HG02884 (cell line): ENCODE measurements around the gene SLC20A1.
A peak's percentile ranks its signal among the peaks of the same experiment; 100 is the strongest.

Experiments
- ATAC-seq: cut with Tn5 transposase; IDR thresholded peaks from one replicate; pipeline ENCODE4 v1.9.1; 2021; ENCODE audit warnings: mild to moderate bottlenecking, moderate library complexity; ENCODE audit not compliant: unreplicated experiment

The SLC20A1 gene

DNA sequence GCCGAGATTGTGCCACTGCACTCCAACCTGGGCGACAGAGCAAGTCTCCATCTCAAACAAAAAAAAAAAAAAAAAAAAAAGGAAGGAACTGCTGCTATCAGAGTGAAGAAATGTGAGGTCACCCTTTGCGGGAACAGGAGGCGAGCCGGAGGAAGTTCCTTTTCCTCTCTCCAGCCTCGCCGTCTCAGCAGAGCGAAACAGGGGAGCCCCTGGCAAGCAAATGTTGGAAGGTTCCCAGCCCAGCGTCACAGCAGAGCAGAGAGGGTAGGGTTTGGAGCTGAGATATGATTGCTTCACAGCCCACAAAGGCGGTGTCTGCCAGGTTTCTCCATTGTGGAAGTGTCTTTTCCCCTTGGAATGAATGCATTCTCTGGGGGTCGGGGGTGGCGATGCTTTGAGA is 28.5 kb downstream of the SLC20A1 start:
- ATAC-seq: no peak

DNA sequence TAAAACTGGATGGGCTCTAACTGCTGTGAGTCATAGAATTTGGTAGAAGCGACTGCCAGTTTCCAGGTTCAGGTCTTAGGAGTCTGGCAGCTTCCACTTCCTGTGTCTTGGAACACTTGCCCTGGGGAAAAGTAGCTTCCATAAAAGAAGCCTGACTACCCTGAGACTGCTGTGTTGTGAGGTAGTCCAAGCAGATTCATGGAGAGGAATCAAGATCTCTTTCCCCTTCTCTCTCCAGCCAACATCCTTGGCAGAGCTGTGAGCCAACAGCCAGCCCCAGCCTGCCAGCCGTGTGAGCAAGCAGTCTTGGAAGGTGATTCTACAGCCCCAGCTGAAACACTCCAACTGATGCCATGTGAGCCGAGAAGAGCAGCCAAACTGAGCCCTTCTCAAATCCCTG is 33.7 kb downstream of the SLC20A1 start:
- ATAC-seq: no peak

GRCh38 chr2:112680666-112681101 is 34.9 kb downstream of the SLC20A1 start:
- ATAC-seq: no peak

DNA sequence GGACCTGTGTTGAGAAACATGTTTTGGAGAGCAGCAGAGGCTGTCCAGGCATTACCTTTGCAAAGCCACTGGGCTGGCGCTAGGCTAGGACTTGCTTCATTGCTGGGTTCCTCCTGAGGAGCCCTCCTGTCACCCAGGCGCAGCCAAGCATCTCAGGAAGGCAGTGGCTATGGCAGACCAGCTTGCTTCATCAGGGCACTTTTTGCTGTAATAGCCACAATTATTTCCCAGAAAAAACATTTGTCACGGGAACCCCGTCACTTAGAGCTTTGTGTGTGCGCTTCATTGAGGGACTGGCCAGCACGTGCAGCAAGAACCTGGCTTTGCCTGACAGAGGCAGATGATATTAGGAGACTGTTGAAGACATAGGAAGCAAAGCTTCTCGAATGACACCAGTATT is 36.4 kb downstream of the SLC20A1 start:
- ATAC-seq: no peak

GRCh38 chr2:112683550-112684414 is 38.0 kb downstream of the SLC20A1 start:
- no peak for ATAC-seq

DNA sequence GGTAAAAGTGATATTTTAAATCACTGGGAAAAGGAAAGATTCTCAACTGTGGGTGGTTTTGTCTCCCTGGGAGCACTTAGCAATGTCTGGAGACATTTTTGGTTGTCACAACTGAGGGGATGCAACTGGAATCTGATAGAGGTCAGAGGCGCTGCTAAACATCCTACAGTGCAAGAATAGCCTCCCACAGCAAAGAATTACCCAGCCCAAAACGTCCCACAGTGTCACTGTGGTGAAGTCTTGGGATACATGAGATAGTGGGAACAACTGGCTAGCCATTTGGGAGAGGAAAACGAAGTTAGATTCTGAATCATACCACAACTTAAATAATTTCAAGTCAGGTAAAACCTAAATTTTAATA is 38.7 kb downstream of the SLC20A1 start:
- ATAC-seq: no peak

- no peak for ATAC-seq
Measured at GRCh38 chr2:112685271-112685884, 39.6 kb downstream of the SLC20A1 start.

DNA sequence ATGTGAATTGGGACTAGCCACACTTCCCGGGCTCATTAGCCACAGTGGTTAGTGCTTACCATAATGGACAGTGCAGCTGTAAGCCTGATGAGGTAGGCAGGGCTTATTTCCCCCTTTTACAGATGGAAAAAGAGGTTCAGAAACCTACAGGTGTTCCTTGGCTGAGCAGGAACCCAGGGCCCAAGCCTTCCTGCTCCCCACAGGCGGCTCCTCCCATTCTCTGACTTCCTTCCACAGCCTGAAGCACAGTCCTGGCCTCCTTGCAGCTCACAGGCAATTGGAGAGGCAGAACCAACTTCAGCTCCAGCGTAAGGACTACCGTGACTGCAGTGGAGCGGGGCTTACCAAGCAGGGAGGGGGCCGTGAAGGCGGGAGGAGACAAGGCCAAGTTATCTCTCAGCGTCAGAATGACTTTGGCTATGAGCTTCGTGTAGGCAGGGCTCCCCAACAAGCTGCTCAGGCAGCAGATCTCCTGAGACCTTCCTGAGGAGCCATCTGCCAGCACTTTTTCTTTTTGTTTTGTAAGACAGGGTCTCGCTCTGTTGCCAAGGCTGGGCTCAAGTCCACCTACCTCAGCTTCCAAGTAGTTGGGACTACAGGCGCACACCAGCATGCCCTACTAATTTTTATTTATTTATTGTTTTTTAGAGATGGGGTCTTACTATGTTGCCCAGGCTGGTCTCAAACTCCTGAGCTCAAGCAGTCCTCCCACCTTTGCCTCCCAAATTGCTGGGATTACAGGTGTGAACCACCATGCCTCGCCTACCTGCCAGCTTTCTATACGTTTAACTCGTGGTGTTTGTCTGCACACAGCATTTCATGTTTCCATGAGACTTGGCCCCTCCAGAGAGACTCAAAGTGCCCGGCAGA is 40.8 kb downstream of the SLC20A1 start:
- no peak for ATAC-seq

GRCh38 chr2:112687522-112687921 is 41.8 kb downstream of the SLC20A1 start:
- no peak for ATAC-seq

GRCh38 chr2:112688086-112688880 is 42.5 kb downstream of the SLC20A1 start:
- ATAC-seq: no peak

- no peak for ATAC-seq
Measured at GRCh38 chr2:112690853-112691401, 45.2 kb downstream of the SLC20A1 start.

GRCh38 chr2:112691881-112692281 is 46.1 kb downstream of the SLC20A1 start:
- ATAC-seq: no peak

GRCh38 chr2:112692495-112692911 is 46.8 kb downstream of the SLC20A1 start:
- ATAC-seq: peak; percentile 72

DNA sequence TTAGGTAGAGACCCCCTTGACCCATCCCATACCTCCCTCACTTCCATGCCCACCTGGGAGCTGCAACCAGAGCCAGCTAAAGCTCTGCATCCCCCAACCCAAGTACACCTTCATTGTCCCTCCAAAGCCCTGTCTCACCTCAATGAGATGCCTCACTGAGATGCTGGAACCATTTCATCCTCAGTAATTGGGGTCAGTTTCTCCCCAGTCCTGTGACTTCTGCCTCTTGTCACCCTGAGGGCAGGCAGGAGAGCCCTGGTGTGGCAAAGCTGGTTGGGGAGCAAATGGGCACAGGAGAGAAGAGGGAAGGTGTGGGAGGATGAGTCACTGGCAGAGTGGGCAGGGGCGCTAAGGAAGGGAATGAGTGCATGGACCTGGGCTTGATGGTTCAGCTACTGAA is 47.2 kb downstream of the SLC20A1 start:
- no peak for ATAC-seq

DNA sequence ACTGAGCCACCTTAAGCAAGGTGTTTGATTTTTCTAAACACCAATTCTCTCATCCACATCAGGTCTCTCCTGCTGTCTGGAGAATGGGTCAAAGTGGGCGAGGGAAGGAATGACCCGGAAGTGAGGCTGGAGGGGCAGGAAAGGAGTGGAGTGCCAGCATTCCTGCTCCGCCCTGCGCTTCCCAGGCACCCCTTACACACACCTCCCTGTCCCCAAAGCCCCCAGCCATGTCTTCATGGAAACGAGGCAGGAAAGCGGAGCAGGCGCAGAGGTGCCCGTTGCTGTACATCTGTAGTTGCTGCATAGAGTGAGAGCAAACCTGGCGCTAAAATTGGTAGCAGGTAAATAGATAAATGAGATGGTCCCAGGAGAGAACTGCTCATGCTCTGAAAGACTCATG is 47.9 kb downstream of the SLC20A1 start:
- no peak for ATAC-seq

DNA sequence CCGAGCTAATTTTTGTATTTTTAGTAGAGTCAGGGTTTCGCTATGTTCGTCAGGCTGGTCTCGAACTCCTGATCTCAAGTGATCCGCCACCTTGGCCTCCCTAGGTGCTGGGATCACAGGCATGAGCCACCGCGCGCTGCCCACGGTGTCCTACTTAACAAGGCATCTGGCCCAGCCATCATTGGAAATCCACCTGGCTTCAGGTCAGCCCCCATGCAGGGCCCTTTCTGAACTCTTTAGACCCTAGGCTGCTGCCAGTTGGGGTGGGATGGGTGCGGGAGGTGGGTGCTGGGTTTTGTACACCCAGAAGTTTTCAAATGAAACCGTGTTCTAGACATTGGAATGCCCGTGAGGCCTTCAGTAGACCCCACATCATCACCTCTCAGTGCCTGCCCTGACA is 48.4 kb downstream of the SLC20A1 start:
- ATAC-seq: no peak

DNA sequence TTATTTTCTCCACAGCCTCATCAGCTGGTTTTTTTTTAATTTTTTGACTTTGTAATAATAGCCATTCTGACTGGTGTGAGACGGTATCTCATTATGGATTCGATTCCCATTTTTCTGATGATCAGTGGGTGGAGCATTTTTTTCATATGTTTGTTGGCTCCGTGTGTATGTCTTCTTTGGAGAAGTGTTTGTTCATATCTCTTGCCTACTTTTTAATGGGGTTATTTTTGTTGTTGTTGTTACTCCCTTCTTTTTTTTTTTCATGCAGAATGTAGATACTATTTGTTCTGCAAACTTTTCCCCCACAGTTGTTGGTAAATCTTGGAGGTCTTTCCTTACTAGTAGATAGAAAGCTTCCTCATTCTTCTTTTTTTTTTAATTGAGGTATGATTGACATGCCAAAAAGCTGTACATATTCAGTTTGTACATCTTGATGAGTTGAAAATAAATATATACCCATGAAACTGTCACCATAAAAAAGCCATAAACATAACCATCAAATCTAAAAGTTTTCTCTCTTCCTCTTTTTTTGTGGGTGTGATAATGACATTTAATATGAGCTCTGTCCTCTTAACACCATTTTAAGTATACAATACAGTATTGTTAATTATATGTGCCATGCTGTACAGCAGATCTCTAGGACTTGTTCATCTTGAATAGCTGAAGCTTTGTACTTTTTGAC is 53.2 kb downstream of the SLC20A1 start:
- ATAC-seq: no peak

DNA sequence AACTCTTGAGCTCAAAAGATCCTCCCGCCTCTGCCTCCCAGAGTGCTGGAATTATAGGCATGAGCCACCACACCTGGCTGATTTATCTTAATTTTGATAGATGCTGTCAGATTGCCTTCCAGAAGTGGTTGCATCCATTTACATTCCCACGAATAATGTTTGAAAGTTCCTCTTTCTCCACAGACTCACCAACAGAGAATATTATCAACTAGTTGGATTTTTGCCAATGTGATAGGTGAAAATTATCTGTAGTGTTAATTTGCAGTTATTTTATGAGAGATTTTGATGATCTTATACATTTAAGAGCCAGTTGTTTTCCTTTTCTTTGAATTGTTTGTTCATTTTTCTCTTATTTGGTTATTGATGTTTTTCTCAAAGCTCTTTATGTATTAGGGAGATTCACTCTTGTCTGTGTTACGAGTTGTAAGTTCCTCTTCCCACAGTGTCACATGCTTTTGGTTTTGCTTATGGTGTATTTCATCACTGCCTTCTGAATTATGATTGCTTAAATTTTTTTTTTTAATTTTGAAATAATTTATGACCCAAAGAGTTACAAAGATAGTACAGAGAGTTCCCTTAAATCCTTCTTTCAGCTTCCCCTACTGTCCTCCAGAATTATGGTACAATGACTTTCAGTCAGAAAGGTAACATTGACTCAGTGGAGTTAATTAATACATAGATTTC is 54.4 kb downstream of the SLC20A1 start:
- no peak for ATAC-seq

- no peak for ATAC-seq
Measured at GRCh38 chr2:112701052-112701451, 55.3 kb downstream of the SLC20A1 start.
